ENCODE results near the gene PYGM.

Gene PYGM

DNA sequence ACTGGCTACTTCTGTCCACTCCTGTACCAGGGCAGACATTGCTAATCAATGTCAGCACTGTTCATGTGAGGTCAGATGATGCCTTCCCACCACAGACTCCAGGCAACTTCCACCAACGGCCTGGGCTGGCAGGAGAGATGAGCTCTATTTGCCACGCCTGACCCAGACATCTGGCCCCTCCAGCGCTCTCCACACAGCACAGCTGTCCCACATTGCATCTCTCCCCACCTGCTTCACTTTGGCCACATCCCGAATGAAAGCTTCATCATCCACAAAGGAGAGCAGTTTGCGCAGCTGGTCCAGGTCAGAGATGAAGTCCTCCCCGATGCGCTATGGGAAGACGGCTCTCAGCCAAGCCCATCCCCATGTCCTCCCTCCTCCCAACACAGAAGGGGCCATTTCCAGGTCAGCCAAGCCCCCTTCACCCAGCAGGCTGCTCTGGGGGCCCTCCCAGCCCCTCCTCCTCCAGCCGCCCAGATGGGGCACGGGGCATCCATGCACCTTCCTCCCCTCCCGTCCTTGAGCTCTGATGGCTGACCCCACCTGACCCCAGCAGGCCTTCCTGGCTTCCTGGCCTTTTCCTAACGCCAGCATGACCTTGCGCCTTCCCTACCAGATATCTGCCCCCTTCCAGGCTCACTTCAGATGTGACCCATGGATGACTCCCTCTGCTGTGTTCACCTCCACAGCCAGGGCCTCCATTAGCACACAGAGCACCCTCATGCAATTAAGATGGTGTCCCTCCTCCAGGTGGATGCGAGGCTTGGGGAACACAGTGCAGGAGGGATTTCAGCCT lies 7.4 kb downstream of the PYGM start:
- DNase-seq = no peak

DNA sequence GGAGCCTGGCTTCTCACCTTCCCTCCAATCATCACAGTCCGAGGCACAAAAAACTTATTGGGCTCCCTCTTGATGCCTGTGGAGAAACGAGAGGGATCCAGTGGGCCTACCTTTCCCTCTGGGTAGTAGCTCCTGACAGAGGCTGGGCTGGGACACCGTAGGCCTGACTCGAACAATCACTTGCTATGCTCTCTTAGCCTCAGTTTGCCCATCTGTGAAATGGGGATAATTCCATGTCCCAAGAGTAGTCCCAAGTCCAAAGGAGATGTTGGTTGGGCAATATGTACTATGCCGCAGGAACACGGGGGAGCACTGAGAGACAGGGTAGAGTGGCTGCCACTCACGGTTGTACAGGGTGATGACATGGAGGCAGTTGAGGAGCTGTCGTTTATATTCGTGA lies 8.2 kb downstream of the PYGM start:
- DNase-seq = no peak

DNA sequence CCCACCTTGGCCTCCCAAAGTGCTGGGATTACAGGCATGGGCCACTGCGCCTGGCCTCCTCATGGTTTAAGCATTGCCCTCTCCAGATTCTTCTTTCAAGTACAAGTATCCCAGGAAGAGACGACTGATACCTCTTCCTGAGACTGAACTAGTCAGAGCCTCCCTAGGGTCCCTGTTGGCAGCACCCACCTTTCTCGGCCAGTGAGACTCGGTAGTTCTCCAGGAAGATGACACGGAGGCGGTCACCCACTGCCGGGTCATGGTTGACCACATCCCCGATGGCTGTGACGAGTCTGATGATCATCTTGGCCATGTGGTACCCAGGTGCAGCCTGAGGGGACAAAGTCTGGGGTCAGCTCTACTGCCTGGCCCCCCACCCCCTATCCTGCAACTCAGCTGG lies 8.6 kb downstream of the PYGM start:
- no peak for DNase-seq

DNA sequence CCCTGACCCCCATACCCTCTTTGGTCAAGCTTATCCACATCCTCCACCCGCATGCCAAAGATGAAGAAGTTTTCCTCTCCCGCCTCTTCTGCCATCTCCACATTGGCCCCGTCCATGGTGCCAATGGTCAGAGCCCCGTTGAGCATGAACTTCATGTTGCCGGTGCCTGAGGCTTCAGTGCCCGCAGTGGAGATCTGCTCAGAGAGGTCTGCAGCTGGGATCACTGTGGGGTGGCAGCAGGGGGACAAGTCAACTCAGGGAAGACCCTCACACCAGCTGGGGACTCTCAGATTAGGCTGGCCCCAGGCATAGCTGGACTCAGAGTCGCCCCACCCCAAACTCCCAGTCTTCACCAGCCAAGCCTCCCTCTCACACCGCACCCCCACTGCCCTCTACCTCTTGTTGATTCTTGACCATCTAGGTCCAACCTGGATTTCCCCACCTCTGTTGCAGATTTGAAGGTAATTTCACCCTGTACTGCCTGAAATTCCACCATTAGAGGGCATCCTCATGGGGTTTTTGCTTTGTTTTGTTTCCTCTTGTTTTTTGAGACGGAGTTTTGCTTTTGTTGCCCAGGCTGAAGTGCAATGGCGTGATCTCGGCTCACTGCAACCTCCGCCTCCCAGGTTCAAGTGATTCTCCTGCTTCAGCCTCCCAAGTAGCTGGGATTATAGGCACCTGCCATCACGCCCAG lies 9.3 kb downstream of the PYGM start:
- DNase-seq = no peak

DNA sequence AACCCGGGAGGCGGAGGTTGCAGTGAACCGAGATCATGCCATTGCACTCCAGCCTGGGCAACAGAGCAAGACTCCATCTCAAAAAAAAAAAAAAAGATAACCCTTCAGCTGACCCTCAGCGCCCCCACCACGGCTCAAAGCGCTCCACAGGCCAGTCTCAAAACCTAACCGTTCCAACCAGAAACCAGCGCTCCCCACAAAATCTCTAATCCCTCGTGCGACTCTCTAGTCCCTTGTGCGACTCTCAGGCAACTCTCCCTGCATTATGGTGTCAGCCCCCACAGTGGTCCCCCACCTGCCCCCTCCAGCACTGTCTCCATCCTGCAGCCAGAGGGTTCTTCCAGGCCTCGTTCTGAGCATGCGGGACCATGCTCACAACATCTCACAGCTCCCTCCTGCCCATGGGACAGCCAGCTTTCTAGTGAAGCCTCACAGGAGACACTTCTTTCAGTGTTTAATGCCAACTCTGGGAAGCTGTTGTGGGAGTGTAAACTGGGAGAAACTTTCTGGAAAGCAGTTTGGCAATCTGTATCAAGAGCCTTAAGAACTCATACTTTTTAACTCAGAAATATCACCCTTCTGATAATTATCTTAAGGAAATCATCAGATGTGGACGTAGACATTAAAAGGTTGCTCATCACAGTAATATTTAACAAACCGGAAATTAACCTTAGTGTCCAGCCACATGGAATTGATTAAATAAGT lies 11.7 kb downstream of the PYGM start:
- no peak for DNase-seq

DNA sequence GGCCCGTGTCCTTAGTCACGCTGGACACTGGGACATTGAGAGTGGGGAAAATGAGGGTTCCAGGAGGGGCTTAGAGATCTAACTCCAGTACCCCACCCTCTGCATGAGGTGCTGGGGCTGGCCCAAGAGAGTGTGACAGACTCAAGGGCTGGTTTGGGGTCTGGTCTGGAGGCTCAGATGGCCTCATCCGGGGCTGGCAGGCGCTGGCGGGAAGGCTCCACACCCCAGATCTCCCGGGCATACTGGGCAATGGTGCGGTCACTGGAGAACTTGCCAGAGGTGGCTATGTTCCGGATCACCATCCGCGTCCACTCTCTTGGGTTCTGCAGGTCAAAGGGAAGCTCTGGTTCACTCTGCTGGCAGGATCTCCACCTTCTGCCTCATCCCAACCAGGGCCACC lies 13.3 kb downstream of the PYGM start:
- no peak for DNase-seq

DNA sequence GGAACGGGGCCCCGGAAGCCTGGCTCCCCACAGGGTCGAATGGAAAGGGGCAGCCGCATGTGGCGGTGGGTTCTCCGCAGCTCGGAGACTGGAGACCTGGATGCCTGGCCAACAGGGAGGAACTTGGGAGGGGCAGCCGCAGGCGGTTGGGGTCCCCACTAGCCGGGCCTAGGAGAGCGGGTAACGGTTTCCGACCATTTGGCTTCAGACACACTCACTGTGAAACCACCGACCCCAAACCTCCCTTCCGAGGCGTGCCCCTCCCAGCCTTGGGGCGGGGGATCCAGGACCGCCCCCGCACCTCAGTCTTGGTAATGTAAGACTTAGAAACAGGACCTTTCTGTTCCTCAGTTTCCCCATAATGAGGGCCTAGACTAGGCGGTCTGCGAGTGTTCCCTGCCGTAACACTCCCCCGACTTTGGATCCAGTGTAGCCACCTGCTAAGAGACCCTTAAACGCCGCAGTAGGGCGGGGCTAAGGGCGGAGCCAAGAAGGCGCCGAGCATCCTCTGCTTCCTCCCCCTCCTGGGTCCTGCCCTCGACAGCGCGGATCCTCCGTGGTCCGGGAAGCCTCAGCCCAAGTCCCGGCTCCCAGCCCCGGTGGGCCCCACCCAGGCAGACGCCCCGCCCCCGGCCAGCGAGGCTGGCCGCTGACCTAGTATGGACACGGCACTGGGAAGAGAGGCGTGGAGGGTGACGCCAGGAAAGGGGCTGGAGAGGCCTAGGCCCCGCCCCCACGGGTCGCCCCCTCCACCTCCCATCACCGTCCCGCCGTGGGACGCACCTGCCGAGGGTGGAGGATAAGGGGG lies 14.0 kb downstream of the PYGM start:
- DNase-seq = peak; percentile 85

DNA sequence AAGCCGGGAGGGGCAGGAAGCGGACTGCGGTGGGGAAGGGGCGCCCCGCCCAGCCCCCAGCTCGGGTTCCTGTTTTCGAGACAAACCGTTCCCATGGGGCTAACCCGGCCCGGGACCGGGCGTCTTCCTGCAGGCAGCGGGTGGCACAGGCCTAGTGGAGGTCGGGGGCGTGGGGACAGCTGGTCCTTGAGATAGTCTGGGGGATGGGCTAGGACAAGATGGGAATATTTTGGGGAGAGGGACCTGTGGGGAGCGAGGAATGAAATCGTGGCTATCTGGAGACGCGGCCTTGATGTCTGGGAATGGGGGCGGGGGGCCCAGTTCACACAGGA lies 14.6 kb downstream of the PYGM start:
- peak; percentile 90 for DNase-seq

DNA sequence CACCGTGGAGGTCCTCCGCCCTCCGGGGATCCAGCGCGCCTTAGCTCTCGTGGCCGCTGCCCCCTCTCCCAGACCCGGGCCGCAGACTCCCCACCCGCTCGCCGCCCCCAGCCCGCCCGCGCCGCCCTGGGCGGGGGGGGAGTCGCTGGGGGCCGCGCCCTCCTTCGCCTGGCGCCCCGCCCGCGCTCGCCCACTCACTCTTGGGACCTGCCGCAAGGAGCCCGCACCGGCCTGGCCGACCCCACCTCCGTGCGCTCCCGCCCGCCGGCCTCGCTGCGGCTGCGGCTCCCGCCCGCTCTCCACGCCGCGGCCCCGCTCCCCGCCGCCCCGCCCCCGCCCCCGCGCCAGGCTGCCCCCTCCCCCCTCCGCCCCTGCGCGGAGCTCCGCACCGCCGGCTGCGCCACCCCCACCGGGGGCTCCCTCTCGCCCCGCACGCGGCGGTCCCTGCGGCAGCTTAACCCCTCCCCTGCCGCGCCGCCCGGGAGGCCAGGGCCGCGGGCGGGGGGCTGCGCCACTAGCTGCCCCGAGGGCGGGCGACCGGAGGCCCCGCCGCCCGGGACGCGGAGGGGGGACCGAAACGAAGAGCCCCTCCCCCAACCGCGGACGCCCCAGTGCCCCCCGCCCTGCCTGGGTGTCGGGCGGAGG lies 15.1 kb downstream of the PYGM start:
- no peak for DNase-seq

DNA sequence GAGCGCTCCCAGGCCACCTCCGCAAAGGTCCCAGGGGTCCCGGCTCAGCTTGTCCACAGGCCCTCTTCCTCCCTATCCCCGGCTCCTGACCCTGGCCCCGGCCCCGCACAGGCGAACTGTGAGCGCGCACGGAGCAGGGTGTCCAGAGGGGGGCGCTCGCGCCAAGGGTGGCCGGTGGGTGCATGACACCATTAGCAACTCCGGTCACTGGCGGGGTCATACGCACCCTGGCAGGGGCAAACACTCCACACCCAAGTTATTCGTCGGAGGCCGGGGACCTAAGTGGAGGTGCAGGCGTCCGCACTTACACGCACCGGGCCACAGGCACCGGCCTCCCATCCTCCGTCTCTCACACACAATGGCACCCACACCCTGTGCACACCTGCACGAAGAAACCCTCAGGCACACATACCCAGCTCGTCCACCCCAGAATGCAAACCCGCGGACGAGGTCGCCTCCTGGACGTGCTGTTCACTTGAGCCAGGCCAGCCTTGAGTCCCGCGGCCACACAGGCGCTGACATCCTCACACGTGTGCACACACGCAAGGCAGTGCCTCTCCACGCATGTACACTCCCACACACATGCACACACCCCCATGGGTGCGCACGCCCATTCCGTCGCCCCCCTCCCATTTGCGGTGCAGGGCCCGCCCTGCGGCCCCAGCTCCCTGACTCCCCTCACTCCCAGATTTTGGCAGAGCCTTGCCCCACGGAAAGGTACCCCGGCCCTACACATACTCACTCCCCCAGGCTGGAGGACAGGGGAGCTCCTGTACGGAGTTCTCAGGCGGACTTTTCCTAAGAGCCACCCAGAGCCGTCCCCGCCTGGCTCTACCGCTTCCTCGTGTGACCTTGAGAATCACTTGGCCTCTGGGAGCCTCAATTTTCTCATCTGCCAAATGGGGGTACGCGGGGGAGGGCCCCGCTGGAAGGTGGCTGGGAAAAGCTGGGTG lies 15.9 kb downstream of the PYGM start, which contains the start of gene RASGRP2:
RASGRP2 (minus strand) TSS at position 552 of the 953 bp plus-strand sequence. CDS start 1,276 bp downstream, outside the sequence.
- DNase-seq = peak; percentile 72

DNA sequence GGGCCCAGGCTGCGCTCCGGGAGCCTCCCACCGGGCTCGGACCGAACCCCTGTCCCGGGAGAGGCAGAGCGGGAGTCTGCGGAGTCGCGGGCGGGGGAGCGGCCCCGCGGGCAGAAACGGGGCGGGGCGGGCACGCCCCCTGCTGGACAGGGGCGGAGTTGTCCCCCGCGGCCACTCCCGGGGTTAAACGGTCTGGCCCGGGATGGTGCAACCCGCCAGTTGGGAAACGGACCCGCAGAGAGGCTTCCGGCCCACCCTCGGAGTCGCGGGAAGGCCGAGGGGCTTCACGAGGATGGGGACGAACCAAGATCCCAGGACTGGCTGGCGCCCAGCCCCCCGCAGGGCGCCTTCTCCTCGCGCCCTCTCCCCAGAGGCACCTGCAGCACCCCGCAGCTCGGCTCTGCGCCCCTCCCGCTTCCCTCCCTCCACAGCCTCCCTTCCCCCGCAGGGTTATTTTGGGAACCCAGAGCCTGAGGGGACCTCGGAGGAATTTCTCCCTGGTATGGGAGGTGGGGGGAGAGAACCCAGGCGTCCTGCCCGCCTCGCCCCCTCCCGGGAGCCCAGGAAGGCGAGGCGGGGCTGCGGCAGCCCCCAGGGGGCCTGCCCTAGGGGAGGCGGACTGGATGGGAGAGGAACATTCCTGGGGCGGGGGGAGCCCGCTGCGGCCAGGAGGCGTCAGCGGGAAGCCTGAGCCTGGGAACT lies 16.7 kb downstream of the PYGM start:
- DNase-seq = peak; percentile 31

DNA sequence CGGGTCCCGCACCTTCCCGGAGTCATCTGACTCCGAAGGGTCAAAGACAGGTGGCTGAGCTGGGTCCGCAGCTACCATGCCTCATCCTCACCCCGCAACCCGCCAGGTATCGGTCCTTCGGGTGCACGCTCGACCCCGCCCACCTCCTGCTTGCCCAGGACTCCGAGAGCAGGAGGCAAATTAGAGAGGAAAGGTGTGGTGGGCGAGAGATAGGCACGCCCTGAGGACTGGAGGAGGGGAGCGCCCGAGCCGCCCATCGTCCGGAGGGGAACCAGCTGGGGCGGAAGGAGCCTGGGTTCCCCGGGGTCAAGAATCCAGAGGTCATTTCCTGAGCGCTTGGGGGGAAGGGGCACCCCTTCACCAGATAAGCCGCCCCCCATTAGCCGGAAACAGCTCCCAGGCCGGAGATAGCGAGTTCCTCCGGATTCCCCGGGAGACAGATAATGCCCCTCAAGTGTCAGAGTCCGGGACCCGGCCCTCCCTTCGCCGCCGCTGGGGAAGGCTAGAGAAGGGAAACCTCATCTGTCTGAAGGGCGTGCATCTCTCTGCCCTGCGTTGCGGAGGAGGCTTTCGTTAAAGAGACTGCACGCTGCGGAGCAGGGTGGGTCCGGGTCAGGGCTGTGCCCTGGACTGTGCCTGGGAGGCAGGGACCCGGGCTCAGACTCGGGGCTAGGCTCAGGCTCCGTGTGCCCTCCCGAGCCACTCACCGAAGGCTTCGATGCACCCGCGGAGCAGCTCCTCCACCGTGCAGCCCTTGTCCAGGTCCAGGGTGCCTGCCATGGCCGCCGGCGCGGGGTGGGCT lies 17.5 kb downstream of the PYGM start:
- no peak for DNase-seq

DNA sequence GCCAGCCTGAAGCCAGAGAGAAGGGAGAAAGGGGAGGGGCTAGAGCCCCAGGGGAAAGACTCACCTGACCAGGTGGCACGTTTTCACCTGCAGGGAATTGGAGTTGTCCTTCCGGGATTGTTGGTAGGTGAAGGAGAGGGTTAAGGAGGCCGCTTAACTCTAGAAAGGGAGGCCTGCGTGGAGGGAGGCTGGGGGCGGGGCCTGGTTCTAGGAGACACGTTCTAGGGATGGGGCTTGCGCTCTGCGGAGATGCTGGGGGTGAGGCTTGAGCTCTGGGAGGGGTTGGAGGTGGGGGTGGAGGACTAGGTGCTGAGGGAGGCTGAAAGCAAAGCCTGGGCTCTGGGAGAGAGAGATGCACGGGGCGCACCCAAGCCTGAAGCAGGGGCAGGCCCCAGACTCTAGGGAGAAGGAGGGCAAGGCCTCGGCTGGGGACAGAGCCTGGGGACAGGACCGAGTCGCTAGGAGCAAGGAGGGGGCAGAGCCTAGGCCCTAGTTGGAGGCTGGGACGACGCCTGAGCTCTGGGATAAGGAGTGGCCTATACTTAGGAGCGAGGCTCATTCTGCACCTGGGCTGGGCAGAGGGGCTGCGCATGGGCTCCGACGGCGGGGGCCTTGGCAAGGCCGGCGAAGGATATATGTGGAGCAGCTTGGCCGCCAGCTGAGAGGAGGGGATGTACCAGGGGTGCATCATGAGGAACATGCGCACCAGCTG lies 18.2 kb downstream of the PYGM start:
- DNase-seq = no peak

DNA sequence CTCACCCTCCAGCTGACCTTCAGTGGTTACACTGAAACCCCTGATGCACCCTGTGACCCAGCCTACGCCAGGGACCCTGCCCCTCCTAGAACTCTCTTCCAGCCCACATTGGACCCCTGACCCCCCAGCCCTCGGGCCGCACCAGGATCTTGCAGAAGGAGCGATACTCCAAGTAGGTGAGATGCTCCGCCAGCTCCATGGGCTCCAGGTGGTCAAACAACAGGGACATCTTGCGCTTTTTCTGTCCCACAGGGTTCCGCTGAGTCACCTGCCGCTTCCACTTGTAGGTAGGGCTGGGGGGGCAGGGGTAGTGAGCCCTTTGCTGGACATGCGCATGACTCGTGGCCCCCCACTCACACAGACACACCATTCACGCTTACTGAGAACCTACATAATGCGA lies 19.9 kb downstream of the PYGM start:
- no peak for DNase-seq

DNA sequence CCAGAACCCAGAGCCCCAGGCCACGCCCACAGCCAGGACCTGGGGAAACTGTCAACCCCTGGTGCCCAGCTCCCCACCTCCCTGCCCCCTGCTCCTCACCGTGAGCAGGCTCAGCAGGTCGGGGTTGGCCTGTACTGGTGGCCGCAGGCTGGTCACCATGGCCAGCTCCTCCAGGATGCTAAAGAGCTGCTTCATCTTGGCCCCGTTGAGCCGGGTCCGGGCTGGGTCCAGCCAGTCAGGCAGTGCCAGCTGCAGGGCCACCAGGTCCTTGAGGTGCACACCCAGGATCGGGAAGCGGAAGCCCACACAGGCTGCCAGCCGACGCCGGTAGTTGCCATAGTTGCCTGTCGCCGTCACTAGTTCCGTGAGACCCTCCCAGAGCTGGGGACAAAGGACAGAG lies 23.1 kb downstream of the PYGM start:
- no peak for DNase-seq

DNA sequence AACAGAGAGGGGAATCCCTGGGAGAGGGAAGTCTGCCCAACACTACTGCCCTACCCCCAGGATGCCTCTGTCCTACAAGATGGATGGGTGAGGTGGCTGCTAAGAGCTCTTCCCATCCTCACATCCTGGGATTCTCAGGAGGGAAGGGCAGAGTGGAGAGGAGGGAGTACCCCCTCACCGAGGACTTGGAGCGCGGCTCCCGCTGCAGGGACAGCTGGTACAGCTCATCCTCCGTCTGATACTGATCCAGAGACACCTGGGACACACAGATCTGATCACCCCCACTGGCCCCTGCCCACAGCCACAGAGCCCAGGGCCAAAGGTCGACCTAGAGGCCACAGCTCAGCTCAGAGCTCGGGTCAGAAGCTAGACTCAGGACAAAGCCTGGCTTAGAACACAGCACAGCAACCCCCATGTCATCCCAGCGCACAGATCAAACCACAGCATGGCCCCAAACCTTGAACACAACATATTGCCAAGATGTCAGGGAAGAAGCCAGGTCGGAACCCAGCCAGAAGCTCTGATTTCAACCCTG lies 24.0 kb downstream of the PYGM start:
- DNase-seq = no peak

DNA sequence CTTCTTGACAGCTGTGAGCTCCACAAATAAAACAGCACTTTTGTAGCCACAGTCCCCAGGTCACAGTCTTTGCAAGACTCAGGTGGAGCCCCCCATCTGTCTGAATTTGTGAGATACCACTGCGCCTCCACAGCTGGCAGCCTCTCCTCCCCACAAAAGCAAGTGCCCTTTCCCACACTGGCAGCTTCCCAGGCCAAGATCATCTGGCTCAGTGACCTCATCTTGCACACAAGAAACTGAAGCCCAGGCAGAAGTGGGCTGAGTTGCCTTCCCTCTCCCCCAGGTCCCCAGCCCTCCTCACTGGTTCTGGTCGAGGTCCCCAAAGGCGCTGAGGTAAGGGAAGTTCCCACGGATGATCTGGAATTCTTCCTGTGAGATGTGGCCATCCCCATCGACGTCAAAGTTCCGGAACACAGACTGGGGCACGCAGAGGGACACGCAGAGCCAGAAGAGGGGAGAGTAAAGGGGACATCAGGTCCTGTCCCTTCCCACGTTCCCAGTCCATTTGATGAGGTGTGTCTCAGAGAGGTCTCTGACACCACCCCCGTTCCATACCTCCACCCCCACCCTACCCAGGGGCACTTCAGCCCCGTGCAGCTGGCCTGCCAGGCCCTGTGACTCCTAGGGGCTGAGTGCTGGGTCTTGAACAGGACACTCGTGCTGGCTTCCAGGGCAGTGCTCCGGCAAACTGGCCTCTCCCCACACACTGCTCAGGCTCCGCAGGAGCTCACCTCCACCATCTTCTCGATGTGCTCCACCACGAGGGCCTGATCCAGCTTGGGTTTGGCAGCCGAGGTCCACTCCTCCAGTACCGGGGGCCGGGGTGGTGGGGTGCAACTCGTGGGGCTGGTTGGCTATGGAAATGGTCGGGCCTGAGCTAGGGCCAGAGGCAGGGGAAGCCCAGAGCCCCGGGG lies 24.7 kb downstream of the PYGM start:
- no peak for DNase-seq

DNA sequence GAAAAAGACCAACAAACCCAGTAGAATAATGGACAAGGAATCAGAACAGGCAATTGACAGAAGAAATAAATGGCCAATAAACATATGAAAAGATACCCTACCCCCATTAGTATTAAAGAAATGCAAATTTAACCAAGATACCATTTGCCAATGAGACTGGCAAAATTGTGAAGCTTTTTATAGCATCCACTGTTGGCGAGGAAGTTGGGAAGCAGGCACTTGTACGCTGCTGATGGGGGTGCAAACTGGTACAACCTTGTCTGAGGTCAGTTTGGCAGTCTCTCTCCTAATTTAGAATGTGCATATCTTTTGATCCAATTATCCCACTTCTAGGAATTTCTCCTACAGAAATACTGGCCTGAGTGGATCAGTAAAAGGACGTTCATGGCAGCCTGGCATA lies 28.2 kb downstream of the PYGM start:
- no peak for DNase-seq
